ENCODE data around the gene IP6K2.

DNA sequence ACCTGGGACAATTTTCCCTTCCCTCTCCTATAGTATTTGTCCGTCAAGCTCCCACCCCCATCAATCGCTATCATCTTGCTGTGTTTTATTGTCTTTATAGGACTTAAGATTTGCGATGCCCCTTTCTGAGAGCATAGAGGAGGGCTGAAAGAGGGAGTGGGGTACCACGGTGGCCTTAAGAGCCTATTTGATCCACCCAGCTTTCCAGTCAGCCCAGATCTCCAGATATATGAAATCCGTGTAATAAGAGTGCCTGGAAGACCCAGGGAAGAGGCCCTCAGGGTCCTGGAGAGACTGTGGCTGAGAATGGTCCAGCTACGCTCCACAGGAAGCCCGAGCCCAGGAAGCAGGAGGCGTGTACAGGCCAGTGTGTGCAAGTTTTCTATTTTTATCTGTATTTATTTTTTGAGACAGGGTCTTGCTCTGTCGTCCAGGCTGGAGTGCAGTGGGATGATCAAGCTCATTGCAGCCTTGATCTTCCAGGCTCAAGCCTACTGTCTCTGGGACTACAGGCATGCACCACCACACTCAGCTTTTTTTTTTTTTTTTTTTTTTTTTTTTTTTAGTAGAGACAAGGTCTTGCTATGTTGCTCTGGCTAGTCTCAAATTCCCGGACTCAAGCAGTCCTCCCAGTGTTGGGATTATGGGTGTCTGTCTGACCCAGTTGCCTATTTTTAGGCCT, 30.3 kb downstream of the IP6K2 start:
- TF ChIP-seq EZH2 (IDR thresholded peaks at IDR 0.05; ENCODE audit: insufficient read depth, poor library complexity, severe bottlenecking) (no peak), EZH2phosphoT487 (IDR thresholded peaks at IDR 0.05; ENCODE audit: insufficient read depth, low read depth) (no peak)
